ENCODE data around the gene DLG2. TPM values are rescaled to one million over a fixed set of nuclear protein-coding genes. Genes with fewer than 3 reads are reported as not detected.
"Not testable (repeated sequence)": the region's sequence is repeated elsewhere in the genome, so short reads cannot be mapped to it uniquely, and the experiment has no call there.

The DLG2 gene
- total RNA-seq, 2 donors from 2014 or later: 3.8 to 16.4 TPM

DNA sequence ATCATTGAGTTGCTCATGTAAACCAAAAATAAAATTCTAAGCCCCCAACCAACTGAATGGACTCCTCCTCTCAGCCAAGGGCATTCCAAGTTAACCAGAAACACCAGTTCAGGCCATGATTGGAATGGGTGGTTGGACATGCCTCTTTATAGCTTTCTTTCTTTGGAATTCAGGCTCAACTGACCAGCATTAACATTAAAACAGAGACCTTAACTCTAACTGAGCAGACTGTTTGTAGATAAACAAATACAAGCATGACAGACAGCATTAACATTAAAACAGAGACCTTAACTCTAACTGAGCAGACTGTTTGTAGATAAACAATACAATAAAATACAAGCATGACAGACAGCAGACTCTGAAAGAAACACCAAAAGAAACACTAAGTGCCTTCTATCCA lies 278.2 kb downstream of the DLG2 start:
- ATAC-seq (ENCODE audit: insufficient number of reproducible peaks, low FRiP score, low read depth) (no peak), DNase-seq (ENCODE audit: low spot score) (no peak)
- H3K9me3 ChIP-seq: peaks cover 3% of the 10 kb centered on the region
- H3K36me3 ChIP-seq: no peaks in the 10 kb centered on the region
- no peak overlapping the region for H3K4me3 ChIP-seq
- no peaks in the 10 kb centered on the region for H3K27me3 ChIP-seq (replicated peaks; ENCODE audit: insufficient read depth)
- TF ChIP-seq, protein P1, sequence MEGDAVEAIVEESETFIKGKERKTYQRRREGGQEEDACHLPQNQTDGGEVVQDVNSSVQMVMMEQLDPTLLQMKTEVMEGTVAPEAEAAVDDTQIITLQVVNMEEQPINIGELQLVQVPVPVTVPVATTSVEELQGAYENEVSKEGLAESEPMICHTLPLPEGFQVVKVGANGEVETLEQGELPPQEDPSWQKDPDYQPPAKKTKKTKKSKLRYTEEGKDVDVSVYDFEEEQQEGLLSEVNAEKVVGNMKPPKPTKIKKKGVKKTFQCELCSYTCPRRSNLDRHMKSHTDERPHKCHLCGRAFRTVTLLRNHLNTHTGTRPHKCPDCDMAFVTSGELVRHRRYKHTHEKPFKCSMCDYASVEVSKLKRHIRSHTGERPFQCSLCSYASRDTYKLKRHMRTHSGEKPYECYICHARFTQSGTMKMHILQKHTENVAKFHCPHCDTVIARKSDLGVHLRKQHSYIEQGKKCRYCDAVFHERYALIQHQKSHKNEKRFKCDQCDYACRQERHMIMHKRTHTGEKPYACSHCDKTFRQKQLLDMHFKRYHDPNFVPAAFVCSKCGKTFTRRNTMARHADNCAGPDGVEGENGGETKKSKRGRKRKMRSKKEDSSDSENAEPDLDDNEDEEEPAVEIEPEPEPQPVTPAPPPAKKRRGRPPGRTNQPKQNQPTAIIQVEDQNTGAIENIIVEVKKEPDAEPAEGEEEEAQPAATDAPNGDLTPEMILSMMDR (IDR thresholded peaks at IDR 0.05): no peak
- H3K27ac ChIP-seq: no peak overlapping the region
- no peaks in the 10 kb centered on the region for H3K4me1 ChIP-seq (ENCODE audit: control insufficient read depth in 1 of 2, low read depth in 2 of 2)

DNA sequence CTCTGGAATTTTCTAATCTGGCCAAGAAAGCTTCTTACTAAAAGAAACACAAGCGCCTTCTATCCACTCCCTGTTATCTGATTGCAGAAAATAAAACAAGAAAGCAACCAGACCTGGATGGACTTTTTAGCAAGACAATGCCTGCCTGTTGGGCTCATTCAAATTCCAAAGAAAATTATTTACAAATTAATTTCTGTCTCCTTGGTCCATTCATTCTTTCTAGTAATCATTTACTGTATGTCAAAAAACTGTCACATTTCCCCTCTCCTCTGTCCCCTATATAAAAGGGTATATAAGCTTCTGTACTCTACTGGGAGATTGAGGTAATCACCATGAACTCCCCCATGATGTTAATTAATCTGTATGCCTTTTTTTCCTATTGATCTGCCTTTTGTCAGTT lies 279.9 kb downstream of the DLG2 start:
- no peak for DNase-seq (ENCODE audit: low spot score)
- Histone ChIP-seq H3K9me3 (peaks cover 3% of the 10 kb centered on the region), H3K36me3 (no peaks in the 10 kb centered on the region), H3K27me3 (replicated peaks; ENCODE audit: insufficient read depth) (no peaks in the 10 kb centered on the region), H3K27ac (no peak overlapping the region), H3K4me1 (ENCODE audit: control insufficient read depth in 1 of 2, low read depth in 2 of 2) (no peaks in the 10 kb centered on the region), H3K4me3 (no peak overlapping the region)
- TF ChIP-seq, protein P1 (IDR thresholded peaks at IDR 0.05): no peak
- ATAC-seq (ENCODE audit: insufficient number of reproducible peaks, low FRiP score, low read depth): no peak

DNA sequence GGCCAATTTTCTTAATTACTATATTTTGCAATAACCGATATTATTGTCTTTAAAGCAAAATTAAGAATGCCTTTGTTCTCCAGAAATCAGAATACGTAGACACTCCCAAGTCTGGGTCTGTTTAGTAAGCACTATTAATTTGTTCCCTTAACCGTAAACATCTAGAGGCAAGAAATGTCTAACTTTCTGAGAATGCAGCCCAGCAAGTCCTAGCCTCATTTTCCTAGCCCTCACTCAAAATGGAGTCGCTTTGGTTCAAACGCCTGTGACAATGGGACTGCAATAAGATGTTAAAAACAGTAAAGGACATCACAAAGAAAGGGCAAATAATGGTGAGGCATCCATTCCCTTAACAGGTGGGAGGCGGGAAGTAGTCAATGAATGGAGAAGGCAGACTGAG lies 280.7 kb downstream of the DLG2 start:
- no peak overlapping the region for H3K27ac ChIP-seq
- H3K9me3 ChIP-seq: peaks cover 5% of the 10 kb centered on the region
- no peak for DNase-seq (ENCODE audit: low spot score)
- H3K4me3 ChIP-seq: no peak overlapping the region
- no peak for ATAC-seq (ENCODE audit: insufficient number of reproducible peaks, low FRiP score, low read depth)
- no peaks in the 10 kb centered on the region for H3K36me3 ChIP-seq
- no peaks in the 10 kb centered on the region for H3K27me3 ChIP-seq (replicated peaks; ENCODE audit: insufficient read depth)
- no peaks in the 10 kb centered on the region for H3K4me1 ChIP-seq (ENCODE audit: control insufficient read depth in 1 of 2, low read depth in 2 of 2)
- TF ChIP-seq, protein P1 (IDR thresholded peaks at IDR 0.05): no peak

DNA sequence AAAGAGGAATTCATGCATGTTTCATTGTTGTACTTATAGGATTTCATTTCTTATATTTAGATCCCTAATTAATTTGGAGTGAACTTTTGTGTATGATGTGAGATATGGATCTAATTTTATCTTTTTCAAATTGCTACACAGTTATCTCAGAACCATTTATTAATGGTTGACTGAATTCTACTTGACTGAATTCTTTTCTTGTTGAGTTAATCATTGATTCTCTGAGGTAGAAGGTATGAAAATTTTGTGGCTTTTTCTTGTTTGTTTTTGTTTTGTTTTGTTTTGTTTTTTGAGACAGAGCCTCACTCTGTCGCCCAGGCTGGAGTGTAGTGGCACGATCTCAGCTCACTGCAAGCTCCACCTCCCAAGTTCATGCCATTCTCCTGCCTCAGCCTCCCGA lies 286.3 kb downstream of the DLG2 start:
- not testable (repeated sequence) for H3K9me3 ChIP-seq; ATAC-seq (ENCODE audit: insufficient number of reproducible peaks, low FRiP score, low read depth); H3K27me3 ChIP-seq (replicated peaks; ENCODE audit: insufficient read depth); H3K4me3 ChIP-seq; H3K27ac ChIP-seq; H3K4me1 ChIP-seq (ENCODE audit: control insufficient read depth in 1 of 2, low read depth in 2 of 2); DNase-seq (ENCODE audit: low spot score); H3K36me3 ChIP-seq

DNA sequence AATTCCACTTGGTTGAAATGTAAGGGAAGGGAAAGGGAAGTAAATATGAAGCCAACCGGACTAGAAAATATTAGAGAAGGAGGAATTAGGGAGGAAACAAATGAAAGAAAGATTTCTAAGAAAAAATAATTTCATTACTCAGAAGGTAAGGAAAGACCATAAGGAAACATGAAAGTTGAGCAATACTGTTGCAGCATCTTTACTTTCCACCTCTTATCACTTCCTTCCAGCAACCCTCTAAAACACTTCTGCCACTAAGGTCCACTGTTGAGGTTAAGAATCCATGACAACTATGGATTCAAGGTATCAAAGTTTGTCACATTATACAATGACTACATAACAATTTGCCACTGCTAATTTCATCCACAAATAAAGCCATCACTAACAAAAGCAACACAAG lies 308.6 kb downstream of the DLG2 start:
- H3K4me1 ChIP-seq (ENCODE audit: control insufficient read depth in 1 of 2, low read depth in 2 of 2): no peaks in the 10 kb centered on the region
- H3K36me3 ChIP-seq: no peaks in the 10 kb centered on the region
- TF ChIP-seq, protein P1 (IDR thresholded peaks at IDR 0.05): no peak
- DNase-seq (ENCODE audit: low spot score) (no peak), ATAC-seq (ENCODE audit: insufficient number of reproducible peaks, low FRiP score, low read depth) (no peak)
- no peaks in the 10 kb centered on the region for H3K27me3 ChIP-seq (replicated peaks; ENCODE audit: insufficient read depth)
- no peak overlapping the region for H3K27ac ChIP-seq
- no peak overlapping the region for H3K4me3 ChIP-seq
- H3K9me3 ChIP-seq: no peaks in the 10 kb centered on the region

DNA sequence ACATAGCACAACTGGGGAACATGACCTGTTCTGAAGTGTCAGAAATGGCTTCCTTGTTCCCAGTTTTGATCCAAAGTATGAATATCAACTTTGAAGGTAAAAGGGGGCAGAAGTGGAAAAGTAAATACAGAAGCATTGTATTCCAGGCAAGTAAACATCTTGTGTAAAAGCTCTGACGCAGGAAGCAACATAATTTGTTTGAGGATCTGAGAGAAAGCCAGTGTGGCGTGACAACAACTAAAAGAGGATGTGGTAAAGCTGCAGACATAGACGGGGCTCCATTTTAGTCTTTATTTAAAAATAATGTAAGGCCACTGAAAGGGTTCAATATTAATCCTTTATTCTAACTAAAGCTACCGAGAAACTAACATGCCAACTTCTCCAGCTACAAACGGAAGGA lies 310.2 kb downstream of the DLG2 start:
- Histone ChIP-seq H3K36me3 (no peaks in the 10 kb centered on the region), H3K4me3 (no peak overlapping the region), H3K9me3 (no peaks in the 10 kb centered on the region), H3K4me1 (ENCODE audit: control insufficient read depth in 1 of 2, low read depth in 2 of 2) (no peaks in the 10 kb centered on the region), H3K27me3 (replicated peaks; ENCODE audit: insufficient read depth) (no peaks in the 10 kb centered on the region), H3K27ac (no peak overlapping the region)
- no peak for DNase-seq (ENCODE audit: low spot score)
- ATAC-seq (ENCODE audit: insufficient number of reproducible peaks, low FRiP score, low read depth): no peak
- TF ChIP-seq, protein P1 (IDR thresholded peaks at IDR 0.05): no peak

All from thoracic aorta (tissue), 2 donors.